HG02981 (cell line): Measurements from ENCODE around the gene ATP13A1.
"Not testable (repeated sequence)": the region's sequence is repeated elsewhere in the genome, so short reads cannot be mapped to it uniquely, and the experiment has no call there.

Experiments used
- ATAC-seq: cut with Tn5 transposase; IDR thresholded peaks from one replicate; pipeline ENCODE4 v1.9.1; 2021; ENCODE audit warnings: mild to moderate bottlenecking, moderate library complexity; ENCODE audit not compliant: unreplicated experiment

Gene ATP13A1

DNA sequence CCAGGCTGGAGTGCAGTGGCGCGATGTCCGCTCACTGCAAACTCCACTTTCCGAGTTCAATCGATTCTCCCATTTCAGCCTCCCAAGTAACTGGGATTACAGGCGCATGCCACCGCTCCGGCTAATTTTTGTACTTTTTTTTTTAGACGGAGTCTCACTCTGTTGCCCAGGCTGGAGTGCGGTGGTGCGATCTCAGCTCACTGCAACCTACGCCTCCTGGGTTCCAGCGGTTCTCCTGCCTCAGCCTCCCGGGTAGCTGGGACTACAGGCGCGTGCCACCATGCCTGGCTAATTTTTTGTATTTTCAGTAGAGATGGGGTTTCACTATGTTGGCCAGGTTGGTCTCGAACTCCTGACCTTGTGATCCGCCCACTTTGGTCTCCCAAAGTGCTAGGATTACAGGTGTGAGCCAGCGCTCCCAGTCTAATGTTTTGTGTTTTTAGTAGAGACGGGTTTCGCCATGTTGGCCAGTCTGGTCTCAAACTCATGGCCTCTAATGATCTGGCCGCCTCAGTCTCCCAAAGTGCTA, 2.0 kb upstream of the ATP13A1 start:
- not testable (repeated sequence) for ATAC-seq

DNA sequence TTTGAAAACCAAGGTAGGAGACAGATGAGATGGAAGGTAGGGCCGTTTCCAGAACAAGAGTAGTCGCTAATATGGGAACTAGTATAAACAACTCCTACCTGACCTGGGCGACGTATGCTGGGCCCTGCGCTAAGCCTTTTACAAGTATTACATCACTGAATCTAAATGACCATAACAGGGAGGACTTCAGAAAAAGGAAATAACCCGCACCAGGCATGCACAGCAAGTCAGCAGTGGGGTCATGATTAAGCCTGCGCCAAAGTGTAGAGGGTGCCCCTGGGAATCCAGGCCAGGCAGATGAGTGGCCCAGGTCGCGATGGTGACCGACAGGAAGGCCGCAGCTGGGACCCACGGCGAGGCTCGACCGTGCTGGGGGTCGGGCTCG, 613 bp downstream of the ATP13A1 start:
- ATAC-seq: no peak

DNA sequence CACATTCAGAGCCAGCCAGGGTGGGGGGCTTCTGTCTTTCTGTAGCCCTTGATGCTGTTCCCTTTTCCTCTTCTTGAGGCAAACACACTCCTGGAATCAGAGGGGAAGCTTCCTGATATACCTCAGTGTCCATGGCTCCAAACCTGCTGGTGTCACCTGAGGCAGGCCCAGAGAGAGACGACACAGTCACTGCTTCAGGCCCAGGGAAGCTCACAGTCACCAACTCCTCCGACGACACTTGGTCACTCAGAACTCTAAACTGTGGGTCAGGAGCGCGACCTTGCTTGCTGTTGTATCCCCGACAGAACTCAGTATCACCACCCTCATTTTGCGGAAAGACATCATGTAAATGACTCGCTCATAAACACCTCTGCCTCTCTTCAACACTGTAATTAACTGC, 1.1 kb downstream of the ATP13A1 start:
- ATAC-seq: no peak

DNA sequence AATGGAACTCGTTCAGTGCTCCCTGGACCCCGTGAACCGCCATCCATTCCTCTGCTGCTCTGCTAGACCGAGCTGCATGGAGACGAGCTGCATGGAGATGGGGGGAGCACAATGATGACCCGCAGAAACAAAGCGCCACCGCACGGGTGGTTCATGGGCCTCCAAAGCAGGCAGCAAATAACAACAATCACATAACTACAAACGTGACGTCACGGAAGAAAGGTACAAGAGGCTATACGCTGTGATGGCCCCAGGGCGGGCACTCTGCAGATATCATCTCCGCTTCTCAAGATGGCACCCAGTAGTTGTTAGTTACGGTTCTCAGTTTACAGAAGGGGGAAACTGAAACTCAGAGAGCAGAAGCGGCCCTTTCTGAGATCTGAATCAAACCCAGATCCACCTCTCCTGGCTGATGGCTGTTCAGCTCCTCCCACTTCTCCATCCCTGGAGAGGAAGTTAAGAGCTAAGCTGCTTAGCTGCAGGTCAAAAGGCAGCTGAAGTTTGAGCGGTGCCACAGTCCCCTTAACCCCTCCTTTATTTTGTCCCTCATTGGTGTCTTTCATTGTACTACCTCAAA, 1.7 kb downstream of the ATP13A1 start:
- ATAC-seq: no peak

DNA sequence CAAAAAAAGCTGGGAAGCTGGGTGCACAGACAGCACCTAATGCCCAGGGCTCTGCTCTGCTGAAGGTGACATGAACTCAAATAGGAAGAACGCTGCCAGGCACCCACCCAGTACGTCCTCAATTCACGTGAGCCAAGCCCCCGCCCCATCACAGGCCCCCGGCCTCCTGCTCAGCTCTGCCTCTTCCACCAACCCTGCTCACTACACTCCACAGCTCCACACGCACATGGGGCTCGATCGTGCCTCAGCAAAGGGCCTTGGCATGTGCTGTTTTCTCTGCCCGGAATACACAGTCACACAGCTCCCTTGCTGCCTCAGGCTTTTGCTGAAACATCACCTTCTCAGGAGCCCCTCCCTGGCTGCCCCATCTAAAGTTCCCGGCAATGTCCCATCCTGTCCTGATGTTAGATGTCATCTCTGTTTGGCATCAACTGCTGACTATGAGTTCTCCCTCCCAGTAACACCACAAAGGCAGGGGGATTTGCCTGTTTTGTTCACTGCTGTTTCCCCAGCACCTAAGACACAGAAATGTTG, 2.3 kb downstream of the ATP13A1 start:
- no peak for ATAC-seq

GRCh38 chr19:19659646-19660245, 3.7 kb downstream of the ATP13A1 start:
- ATAC-seq: no peak

GRCh38 chr19:19657397-19657783, 6.1 kb downstream of the ATP13A1 start:
- no peak for ATAC-seq

DNA sequence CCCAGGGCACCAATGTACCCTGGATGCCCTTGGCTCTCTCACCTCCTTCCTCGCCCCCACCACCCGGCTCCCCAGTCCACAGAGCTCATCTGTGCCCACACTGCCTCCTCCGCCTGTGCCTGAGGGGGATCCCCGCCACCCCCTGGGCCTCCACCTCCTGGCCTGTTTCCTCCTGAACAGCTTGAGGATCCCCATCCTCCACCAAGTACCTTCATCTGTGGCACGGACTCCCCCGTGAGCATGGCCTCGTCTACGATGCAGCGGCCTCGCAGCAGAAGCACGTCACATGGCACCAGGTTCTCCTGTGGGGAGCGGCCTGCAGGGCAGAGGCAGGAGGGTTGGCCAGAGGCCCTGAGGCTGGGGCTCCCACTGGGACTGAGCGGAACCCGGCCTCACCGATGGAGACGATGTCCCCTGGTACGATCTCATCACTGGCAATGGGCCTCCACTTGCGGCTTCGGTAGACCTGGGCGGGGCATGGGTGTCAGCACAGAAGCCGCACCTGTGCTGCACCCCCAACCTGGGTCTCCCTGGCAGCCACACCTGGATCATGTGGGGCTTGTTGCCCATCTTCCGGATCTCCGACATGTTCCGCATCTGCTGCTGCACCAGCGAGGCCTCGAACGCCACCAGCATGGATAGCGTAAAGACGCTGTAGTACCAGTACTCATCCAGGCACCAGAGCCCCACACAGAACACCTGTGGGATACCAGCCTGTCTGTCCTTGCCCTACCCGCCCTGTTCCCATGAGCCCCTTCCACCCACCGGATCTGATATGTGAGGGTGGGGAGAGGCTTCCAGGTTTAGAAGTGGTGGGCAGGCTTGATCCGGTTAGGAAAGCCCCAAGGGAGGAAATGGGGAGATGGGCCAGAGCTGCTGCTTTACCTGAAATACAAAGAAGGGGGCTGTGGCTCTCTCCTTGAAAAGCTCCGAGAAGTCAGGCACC, 6.8 kb downstream of the ATP13A1 start:
- ATAC-seq: no peak

DNA sequence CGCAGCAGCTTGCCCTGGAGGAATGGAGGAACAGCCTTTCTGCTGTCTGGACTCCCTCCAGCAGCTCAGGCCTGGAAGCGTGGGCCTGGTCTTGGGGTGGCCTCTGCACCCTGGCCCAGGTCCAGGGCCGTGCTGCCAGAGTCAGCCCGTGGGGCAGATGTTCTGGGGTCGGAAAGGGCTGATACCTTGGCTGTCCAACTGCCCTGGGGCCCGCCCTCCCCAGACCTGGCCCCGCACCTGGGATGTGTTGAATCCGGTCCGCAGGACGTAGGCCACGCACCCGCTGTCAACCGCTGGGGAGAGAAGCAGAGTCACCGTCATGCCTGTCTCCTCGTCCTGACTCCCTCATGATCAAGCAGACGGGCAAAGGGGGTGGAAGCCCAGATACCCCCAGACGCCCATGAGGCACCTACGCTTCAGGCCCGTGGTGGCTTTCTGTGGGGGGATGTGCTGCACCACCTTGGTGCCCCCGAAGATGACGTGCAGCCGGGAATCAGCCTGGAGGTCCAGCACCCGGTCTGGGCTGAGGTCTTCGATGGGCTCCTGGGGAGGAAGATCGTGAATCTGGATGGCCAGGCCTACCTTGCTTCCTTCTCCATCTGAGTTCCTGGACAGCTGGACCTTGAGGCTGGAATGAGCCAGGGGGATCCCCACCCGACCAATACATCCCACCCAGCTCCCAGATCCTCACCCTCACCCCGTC, 7.7 kb downstream of the ATP13A1 start:
- ATAC-seq: no peak

DNA sequence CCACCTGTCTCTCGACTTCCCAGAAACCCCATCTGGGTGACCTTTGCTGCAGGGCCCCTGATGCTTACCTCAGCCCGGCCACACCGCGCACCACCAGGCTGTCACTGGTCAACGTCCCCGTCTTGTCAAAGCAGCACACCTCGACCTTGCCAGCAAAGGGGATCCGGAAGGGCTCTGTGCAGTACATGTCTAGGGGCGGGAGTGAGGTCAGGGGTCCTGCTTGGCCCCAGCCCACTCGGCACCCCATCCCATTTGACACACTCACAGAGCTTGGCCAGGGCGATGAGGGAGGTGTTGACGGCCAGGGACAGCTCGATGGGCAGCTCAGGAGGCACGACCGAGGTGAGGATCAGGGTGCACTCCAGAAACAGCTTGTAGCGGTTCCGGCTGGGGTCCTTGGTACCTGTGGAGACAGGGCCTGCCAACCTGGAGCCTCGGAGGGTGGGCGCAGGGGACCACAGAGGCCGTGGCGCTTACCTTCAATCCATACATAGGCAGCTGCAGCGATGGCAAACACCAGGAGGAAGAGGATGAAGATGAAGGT, 8.4 kb downstream of the ATP13A1 start:
- no peak for ATAC-seq

- no peak for ATAC-seq
These were observed 9.0 kb downstream of the ATP13A1 start for GRCh38 chr19:19654441-19654840.

DNA sequence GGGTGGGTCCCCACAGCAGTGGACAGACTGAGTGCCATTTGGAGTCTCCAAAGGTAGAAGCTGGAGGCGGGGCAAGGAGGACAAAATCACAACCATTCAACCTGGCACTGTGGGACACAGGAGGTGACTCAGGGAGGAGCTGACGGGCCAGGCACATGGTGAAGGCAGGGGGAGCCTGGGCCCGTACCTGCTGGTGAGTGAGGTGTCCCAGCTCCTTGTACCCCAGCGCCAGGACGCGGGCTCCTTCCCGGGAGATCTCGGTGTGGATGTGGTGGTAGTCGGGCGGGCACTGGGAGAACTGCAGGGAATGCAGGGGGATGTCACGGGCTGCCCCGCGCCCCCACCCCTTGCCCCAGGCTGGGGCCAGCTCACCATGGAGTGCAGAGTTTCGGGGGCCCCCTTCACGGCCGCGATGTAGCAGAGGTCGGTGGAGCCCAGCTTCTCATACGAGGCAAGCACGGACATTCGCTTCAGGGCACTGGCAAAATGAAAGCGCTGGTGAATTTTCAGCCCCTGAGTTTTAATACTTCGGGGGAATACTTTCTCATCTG, 9.8 kb downstream of the ATP13A1 start:
- ATAC-seq: no peak

DNA sequence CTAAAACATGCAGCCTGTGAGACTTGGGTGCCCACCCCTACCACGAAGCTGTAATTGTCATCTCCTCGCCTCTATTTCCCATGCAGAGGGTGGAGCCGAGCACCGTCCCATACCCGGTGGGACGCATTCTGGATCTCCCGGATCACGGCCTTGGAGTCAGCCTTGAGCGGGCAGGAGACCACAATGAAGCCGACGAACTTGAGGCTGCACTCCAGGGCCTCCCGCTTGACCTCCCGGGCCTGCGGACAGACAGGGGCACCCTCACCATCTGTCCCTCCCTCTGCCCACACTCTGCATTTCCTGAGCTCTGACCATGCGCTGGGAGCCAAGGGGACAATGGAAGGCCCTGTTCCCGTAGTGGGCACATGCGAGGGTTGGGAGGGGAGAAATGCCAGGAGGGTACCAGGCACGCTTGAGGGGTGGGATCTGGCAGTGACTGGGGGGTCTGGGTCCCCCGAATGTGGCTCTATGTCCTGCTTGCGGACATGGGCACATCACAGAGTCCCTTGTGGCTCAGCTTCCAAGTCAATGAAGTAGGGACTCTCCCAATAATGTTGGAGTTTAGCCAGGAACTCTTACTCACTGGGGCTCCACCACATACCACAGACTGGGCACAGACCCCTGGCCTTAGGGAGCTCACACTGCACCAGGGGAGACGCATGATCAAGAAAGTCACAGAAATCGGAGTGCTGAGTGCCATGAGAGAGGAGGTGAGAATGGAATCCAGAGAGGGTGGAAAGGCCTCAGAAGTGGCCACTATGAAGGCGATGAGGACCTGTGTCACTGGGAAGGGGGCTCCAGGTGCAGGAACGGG, 10.8 kb downstream of the ATP13A1 start:
- ATAC-seq: no peak

DNA sequence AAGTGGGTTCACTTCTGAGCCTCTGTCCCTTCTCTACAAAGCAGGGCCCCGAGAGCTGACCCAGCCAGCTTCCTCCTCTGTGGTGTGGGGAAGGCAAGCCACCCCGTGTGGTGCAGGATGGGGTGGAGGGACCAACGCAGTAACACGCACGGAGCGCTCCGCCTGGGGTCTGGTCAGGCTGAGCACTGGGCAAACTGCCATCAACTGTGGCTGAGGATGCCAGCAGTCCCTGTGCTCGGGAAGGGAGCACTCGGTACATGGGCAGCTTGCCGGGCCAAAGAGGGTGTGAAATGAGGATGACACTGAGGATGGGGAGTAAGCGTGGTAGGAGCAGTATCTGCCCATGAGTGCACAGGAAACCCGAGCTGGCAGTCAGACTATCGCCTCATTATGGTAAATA, 12.4 kb downstream of the ATP13A1 start:
- ATAC-seq: no peak

GRCh38 chr19:19650331-19650730, 13.1 kb downstream of the ATP13A1 start:
- no peak for ATAC-seq

DNA sequence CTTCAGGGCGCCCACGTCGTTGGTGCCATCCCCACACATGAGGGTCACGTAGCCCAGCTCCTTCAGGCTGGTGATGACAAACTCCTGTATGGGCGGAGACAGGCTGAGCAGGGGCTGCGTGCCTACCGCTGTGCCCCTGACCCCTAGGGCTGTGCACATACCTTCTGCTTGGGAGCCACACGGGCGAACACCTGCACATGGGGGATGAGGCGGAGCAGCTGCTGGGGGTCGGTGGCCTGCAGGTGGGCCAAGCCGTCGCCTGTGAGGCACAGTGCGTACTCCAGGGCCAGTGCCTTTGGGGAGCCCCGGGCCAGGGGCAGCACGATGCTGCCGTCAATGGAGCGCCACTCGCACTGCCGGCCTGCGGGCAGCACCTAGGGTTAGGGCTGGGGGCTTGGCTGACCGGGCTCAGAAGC, 13.9 kb downstream of the ATP13A1 start:
- ATAC-seq: no peak

DNA sequence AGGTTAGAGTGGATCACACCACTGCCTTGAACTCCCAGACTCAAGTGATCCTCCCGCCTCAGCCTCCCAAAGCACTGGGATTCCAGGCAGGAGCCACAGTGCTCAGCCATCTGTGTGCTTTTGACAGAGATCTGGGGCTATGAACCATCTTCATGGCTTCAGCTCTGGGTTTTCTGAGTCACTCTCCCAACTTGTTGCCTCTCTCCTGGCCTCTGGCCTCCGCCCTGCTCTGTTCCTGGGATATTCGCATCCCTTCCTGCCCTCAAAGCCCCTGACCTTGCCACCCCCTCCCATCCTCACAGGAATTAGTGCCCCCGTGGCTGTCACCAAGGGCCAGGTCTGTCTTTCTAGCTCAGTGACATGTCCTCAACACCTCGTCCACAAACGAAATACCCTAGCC, 14.3 kb downstream of the ATP13A1 start:
- no peak for ATAC-seq

DNA sequence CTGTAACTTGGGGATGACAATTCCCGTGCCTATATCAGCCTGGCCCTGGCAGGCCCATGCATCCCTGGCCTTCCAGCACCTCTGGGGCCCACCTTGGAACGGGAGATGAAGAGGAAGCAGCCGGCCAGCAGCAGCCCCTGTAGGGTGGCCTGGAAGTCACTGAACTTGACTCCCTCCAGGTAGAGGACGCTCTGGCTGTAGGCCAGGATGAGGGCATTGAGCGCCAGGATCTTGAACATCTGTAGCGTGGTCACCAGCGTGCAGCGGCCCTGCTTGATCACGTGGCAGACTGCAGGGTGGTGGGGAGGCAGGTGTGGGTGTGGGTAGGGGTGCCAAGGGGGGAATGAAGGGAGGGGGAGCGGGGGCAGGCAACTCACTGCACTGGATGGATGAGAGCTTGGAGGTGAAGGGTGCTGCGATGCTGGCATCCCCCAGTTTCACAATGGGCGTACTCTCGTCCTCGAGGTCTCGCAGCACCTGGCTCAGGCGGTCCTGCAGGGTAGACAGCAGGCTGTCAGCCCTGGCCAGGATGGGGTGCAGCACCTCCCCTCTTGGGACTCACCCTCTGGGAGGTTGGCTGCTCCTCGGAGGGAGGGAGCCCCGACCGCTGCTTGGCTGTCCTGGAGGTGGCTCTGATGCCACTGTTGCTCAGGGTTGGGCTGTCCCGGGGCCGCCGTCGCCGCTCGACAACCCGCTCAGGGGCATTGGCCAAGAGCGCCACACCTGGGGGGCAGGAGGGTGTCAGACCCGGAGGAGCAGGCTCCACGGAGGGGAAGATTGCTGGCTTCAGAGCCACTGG, 16.2 kb downstream of the ATP13A1 start:
- no peak for ATAC-seq
